GM18499 (cell line): ENCODE measurements around the gene STIM1.
"Not testable (repeated sequence)": the region's sequence is repeated elsewhere in the genome, so short reads cannot be mapped to it uniquely, and the experiment has no call there.

Experiments
- ATAC-seq: cut with Tn5 transposase; IDR thresholded peaks from one replicate; pipeline ENCODE4 v1.9.1; 2021; ENCODE audit warnings: moderate number of reproducible peaks; ENCODE audit not compliant: insufficient read depth, unreplicated experiment

STIM1 gene

DNA sequence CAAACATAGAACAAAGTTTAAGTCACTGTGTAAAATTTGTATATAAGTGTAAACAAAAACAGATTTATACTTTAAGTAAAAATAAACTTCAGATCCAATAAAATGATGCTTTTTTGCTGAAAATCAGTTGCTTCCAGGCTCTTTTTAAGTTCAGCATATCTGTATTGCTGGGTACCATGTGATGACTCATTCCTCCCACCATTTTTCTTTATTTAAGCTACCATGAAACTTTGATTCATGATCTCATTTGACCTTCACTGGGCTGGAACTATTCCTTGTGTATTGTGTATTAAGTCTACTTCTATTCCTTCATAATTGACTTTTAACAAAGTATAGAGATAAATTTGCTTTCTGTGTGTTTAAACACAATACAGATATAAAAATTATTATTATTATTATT, 192.9 kb downstream of the STIM1 start:
- ATAC-seq, result no peak

DNA sequence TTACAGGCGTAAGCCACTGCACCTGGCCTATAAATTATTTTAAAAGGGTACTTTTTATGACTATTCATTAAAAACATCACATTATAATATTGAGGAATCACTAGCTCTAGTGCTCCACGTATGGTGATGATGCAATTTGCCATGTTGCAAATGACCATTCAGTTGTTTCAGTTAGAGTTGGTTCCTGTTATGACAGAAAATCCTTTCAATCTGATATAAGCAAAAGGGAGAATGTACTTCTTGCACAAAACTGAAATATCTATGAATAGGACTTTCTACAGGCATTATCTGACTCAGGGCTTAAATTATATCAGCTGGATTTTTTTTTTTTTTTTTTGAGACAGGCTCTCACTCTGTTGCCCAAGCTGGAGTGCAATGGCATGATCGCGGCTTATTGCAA, 193.5 kb downstream of the STIM1 start:
- no peak for ATAC-seq

DNA sequence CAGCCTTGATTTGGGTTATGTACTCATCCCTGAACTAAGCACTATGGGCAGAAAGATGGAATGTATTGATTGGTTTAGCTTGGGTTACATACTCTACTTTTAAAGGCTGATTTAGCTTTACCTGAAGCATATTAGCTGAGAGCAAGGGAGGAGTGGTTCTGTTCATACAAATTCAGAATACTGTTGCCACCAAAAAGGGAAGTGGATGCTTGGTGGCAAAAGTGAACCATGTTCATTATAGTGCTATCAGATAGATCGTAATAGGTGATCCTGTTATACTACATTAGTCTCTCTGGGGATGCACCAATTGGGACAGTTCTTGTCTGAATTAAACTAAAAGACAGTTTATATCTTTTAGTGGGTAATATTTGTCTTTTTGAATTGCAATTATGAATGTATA, 194.7 kb downstream of the STIM1 start:
- ATAC-seq, result no peak

DNA sequence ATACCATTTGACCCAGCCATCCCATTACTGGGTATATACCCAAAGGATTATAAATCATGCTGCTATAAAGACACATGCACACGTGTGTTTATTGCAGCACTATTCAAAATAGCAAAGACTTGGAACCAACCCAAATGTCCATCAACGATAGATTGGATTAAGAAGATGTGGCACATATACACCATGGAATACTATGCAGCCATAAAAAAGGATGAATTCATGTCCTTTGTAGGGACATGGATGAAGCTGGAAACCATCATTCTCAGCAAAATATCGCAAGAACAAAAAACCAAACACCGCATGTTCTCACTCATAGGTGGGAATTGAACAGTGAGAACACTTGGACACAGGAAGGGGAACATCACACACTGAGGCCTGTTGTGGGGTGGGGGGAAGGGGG, 197.7 kb downstream of the STIM1 start:
- ATAC-seq, result not testable (repeated sequence)

DNA sequence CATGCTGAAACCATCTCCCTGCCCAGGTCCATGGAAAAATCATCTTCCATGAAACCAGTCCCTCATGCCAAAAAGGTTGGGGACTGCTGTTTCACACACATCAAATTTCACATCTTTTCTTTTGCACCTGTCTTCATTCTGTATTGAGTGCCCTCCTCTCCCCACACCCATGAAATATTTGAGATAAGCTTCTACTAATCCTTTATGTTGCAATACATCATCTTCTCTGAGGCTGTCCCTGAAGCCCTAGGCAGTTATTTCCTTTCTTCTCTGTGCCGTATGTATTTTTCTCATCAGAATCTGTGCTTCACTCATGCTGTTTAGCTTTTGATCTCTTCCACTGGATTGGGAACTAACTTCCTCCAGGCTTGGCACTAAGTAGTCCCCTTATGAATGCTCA, 199.2 kb downstream of the STIM1 start:
- ATAC-seq, result no peak

DNA sequence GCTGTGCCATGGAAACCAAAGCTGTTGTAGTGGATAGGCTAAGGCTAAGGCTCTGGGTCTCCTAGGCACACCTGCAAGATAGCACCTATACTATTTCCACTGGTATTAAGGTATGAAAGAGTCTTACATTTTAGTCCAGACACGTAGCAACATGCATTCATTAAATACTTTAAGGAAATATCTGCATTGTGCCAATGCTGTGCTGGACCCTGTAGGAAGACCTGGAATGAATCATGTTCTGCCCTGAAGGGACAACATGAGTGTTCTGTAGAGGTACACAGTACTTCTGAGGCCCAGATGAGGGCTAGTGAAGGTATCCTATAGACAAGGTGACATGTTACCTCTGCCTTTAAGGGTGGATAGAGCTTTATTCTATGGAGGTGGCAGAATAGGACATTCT, 204.0 kb downstream of the STIM1 start:
- ATAC-seq, result no peak

DNA sequence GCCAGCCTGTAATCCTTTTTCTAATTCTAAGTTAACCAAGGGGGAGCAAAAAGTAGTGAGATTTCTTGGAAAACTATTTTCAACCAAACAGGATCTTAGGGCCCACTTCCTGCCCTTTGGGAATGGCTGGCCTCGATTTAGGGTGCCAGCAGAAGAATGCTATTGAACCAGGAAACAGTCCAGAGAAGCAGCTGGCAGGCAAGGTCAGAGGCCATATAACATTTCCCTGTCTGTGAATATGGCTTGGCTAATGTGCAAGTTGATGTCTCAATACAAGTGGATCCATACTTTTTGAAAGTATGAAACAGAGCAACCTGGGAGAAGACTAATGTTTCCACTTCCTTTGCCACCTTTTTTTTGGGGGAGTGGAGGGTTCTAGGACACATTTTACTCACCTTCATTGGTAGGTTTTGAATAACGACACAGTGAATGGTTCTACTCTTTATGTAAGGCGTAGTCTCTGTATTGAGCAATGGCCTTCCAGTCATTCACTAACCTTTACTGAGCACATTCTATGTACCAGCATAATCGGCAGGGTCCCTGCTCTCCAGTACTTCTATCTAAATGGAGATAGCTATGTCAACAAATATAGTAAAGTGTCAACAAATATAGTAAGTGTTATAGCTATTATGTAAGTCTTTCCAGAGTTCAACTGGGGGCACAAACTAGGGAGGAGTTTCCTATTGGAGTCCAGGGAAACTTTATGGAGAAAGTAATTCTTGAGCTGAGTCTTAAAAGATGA, 204.9 kb downstream of the STIM1 start:
- no peak for ATAC-seq

DNA sequence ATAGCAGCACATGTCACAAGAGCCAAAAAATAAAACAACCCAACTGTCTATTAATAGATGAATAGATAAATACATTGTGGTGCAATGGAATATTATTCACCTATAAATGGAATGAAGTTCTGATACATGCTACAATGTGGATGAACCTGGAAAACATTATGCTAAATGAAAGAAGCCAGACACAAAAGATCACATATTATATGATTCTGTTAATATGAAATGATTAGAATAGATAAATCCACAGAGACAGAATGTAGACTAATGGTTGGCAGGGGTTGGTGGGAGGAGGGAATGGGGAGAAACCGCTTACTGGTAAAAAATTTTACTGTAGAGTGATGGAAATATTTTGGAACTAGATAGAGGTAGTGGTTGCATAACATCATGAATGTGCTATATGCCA, 206.2 kb downstream of the STIM1 start:
- ATAC-seq, result no peak

DNA sequence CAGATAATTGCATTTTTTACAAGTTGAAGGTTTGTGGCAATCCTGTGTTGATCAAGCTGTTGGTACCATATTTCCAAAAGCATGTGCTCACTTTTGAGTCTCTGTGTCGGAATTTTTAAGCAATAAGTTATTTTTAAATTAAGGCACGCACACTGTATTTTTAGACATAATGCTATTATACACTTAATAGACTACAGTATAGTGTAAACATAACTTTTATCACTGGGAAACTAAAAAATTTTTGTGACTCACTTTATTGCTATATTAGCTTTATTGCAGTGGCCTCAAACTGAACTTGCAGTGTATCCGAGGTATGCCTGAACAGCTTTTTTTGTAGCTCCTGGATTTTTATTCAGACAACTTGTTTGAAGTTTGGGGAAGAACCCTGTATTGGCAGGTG, 207.9 kb downstream of the STIM1 start:
- ATAC-seq, result no peak

DNA sequence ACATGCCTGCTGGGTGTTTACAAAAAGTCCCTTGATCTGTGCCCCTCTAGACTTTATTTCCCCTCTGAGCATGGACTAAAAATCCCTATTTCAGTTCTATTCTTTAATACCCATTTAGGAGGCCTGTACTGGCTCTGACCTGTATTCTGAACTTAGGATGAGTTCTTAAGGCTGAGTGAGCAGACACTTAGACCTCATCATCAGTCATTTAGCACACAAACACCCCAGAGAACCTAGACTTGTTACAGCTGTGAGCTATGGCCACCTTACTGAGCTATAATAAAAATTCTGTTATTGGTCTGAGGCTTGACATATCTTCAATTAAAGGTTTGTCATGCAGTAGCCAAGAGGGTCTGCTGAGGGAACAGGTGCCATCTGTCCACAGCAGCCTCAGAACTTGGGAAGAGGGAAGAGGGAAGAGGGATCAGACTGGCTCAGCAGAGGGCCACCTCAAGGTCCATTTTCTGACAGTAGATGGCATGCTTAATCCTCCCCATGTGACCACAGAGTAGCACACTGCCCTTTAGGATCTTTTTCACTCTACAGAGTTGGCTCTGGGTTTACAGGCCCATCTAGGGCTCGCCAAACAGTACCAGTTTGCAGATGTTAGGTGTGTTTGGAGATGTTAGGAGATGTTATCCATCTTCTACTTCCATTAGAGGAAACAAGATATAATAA, 209.0 kb downstream of the STIM1 start:
- ATAC-seq, result no peak

DNA sequence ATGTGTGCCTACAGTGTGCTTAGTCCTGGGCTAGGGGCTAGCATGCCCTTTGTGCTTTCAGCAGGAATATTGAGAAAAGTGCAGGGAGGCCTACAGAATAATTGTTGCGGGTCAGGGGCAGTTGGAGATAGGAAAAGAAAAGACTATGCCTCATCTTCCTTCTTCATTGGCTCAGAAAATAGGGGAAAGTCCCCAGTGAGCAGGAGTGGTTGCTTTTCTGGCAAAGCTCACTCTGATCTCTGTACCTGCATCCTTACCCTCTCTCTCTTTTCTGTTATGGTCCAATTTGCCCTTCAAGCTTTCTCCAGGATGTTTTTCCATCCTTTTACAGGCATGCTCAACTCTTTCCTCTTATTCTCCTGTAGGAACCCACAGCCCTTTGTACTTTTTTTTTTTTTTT, 209.6 kb downstream of the STIM1 start:
- no peak for ATAC-seq

DNA sequence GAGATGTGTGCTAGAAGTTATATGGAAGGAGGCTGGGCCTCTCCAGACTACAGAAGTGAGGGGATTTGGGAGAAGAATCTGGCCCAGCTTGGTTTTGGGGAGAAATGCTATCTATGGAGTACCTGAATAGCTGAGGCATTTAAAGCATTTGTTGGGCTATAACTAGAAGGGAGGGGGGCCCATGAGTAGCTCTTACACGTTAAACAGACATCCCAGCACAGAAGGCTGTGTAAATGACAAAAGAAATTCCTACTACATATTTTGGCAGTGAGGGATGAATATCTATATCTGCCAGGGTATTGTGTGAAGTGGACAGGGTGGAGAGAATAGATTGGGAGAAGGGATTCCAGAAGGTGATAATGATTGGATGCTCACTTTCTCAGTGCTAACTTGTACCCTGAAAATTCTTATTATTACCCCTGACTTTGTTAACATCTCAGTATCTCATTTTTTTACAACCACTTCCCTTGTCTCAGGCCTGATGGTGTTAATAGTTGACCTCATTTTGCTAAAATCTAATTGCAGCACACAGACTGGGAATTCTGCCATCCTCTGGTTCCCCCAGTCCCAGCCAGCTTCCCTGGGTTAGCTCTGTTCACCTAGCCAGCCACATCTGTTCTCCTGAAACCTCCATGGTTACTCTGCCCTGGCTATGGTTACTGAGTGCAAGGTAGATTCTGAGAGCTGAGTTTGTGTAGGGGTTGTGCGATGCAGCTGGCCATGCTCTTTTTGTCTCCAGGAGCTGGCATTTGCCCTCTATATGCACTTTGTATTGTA, 210.3 kb downstream of the STIM1 start:
- no peak for ATAC-seq

DNA sequence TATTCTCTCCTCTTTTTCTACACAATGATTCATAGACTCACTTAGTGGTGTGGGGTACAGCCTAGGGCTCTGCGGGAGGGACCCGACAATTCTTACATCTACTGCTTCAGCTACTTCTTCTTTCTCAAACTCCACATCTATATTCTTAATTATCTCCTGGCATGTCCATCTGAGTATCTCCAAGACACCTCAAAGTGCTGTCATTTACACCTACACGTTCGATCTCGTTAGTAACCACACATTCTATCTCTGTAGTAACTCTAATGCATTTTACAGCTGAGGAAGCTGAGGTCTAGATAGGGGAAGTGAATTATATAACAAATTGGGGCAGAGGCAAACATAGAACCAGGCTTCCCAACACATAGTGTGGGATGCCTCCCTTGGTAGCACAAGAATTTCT, 211.4 kb downstream of the STIM1 start:
- no peak for ATAC-seq

DNA sequence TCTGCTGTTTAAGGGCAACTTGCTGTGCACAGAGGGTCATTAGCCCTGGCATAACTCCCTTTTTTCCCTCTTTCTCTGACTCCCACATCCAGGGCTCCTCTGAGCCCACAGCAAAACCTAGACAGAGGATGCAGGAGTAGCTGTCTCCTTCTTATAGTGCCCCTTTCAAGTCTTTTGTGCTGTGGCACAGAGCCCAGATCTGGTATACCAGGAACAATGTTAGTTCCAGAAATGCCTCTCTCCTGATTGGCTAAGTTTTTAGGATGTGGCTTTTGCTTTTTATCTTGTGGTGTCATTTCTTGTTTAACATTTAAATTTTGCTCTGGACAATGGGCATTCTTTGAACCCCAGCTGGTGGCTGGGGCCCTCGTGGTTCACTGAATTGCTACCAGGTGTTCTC, 213.5 kb downstream of the STIM1 start:
- no peak for ATAC-seq

DNA sequence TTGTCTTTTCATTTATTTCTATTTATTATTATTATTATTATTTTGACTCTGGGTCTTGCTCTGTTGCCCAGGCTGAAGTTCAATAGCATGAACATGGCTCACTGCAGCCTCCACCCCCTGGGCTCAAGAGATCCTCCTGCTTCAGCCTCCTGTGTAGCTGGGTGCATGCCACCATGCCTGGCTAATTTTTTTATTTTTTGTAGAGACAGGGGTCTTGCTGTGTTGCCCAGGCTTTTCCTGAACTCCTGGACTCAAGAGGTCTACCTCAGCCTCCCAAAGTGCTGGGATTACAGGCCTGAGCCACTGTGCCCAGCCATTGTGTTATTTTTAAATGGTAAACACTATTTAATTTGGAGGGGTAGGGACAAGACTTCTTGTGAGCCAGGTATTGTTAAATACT, 215.9 kb downstream of the STIM1 start:
- no peak for ATAC-seq

DNA sequence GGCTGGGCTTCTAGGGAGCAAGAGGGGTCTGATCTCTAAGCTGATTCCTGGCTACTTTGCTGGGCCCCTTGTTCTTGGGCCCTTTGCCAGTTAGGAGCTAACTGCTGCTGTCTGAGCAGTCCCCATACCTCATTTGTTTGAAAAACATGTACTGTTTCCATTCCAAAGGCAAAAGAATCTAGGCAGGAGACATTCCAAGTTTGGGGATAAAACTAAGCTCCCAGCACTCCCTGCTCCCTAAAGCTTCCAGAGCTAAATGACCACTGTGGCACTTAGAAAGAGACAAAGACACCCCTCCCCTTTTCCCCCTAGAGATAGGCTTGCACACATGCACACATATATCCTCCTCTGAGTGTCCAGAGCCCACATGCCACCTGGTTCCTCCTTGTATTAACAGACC, 216.4 kb downstream of the STIM1 start:
- no peak for ATAC-seq

DNA sequence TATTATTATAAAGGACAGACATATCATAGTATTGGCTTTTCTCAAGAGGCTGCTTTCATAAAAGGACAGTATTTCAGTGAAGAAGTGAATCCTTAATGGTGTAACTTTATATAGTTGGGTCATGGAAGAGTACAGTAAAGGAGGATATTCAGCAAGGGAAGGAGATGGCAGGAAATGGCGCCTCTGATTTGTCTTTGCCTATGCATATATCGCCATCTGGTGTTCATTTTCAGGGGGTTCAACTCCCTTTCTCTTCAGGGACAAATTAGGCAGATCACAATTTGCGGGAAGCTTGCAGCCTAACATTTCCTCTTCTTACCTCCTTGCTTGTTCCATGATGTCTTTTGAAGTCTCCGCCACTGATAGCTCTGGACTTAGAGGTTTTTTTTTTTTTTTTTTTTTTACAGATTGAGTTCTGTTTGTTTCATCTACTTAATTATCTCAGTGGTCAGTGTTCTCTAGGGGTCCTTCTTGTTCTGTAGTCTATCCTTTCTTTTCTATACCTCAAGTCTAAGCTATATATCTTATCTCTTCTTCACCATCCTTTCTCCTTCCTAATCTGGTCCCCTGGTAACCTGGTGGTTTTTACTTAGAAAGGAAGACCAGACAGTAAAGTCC, 217.3 kb downstream of the STIM1 start:
- ATAC-seq, result no peak

DNA sequence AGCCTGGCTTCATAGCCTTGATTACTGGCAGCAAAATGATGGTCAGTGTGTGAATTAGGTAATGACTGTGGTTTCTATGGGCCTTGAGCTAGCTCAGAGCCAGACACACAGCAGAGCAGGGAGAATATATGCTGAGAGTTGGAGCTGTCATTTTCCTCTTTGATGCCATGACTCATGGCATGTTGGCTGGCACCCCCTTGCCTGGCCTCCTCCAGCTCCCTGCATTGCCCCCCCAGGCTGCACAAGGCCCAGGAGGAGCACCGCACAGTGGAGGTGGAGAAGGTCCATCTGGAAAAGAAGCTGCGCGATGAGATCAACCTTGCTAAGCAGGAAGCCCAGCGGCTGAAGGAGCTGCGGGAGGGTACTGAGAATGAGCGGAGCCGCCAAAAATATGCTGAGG, 218.8 kb downstream of the STIM1 start:
- no peak for ATAC-seq

DNA sequence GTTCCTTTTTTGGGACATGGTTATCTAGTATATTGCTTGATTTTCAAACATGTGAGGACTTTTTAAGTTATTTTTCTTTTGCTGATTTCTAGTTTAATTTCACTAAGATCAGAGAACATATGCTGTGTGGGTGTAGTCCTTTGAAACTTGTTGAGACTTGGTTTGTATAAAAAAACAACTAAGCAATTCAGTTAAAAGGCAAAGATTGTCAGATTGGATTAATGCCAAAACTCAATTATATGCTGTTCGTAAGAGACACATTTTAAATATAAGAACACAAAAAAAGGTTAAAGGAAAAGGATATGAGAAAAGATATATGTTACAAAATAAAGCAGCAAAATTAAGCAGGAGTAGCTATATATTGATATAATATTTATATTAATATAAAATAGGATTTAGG, 221.3 kb downstream of the STIM1 start:
- no peak for ATAC-seq

DNA sequence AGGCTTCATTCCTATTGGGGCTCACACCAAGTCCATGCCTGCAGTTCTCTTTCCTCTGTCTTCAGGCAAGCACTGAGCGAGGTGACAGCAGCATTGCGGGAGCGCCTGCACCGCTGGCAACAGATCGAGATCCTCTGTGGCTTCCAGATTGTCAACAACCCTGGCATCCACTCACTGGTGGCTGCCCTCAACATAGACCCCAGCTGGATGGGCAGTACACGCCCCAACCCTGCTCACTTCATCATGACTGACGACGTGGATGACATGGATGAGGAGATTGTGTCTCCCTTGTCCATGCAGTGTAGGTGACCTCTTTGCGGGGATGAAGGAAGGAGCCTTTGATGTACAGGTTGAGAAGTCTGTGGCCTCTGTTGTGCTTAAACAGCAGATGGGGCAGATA, 227.7 kb downstream of the STIM1 start:
- ATAC-seq, result no peak
